GM12872 (cell line): ENCODE measurements around the gene ATP2C2.

Source experiments
- TF ChIP-seq, protein P1 (sequence below): IDR thresholded peaks from 3 replicates; pipeline ENCODE4 v1.5.1; 2011; ENCODE audit warnings: low read depth, mild to moderate bottlenecking, low read length, moderate library complexity; ENCODE audit not compliant: insufficient read depth

ATP2C2 gene

DNA sequence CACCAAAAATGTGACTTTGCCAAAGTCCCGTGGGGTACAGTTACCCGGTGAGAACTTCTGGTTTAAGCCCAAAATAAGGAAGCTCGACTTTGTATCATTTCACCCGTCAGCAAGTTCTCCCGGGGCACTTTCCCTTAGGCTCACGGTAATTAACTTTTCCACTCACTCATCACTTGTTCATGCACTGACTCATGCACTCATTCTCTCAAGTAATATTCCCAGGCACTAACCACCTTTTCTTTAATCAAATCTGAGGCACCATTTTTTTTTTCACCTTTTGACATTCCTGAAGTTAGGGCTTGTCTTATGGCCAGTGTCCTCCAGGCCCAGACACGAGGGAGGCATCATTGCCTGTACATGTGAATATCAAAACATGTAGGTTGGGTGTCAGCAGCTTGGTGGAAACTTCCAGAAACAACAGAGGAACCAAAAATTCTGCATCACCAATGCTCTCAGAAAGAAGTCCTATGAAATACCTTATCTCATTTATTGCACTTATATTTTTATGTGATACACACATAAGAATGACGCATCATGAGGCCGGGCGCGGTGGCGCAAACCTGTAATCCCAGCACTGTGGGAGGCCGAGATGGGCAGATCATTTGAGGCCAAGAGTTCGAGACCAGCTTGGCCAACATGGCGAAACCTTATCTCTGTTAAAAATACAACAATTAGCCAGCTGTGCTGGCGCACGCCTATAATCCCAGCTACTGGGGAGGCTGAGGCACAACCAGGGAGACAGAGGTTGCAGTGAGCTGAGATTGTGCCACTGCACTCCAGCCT lies 36.1 kb upstream of the ATP2C2 start:
- TF ChIP-seq, protein P1, sequence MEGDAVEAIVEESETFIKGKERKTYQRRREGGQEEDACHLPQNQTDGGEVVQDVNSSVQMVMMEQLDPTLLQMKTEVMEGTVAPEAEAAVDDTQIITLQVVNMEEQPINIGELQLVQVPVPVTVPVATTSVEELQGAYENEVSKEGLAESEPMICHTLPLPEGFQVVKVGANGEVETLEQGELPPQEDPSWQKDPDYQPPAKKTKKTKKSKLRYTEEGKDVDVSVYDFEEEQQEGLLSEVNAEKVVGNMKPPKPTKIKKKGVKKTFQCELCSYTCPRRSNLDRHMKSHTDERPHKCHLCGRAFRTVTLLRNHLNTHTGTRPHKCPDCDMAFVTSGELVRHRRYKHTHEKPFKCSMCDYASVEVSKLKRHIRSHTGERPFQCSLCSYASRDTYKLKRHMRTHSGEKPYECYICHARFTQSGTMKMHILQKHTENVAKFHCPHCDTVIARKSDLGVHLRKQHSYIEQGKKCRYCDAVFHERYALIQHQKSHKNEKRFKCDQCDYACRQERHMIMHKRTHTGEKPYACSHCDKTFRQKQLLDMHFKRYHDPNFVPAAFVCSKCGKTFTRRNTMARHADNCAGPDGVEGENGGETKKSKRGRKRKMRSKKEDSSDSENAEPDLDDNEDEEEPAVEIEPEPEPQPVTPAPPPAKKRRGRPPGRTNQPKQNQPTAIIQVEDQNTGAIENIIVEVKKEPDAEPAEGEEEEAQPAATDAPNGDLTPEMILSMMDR = no peak

DNA sequence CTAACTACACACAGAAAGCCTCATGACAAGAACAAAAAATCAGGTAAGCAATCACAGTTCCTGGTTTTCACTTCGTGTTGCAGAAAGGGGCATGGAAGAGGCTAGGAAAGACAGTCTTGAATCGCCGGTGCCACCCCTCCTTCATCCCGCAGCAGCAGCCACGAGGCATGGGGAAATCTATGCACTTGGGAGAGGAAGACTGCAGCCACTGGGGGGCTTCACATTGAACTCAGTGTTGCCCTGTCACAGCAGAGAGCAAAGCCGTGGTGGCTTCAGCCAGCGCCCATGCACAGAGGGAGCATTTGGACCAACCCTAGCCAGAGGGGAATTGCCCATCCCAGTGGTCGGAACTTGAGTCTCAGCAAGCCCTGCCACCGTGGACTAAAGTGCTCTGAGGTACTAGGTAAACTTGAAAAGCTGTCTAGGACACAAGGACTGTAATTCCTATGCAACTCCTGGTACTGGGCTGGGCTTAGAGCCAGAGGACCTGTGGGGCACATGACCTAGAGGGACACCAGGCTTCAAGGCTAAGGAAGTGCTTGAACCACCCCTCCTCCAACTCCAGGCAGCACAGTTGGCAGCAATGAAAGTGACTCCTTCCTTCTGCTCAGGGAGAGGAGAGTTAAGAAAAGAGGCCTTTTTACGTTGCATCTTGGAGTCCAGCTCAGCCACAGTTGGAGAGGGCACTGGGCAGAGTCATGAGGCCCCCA lies 35.2 kb upstream of the ATP2C2 start:
- TF ChIP-seq, protein P1 = no peak

DNA sequence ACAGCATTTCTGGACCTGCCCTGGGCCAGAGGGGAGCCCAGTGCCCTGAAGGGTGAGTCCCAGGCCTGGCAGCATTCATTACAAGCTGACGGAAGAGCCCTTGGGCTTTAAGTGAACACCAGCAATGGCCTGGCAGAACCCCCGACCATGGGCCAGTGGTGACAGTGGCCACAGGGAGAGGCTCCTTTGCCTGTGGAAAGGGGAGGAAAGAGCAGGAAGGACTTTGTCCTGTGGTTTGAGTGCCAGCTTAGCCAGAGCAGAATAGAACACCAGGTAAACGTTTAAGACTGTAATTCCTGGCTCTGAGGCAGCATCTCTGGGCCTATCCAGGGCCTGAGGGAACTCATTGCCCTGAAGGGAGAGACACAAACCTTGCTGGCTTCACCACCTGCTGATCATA lies 34.3 kb upstream of the ATP2C2 start:
- TF ChIP-seq, protein P1 = no peak

DNA sequence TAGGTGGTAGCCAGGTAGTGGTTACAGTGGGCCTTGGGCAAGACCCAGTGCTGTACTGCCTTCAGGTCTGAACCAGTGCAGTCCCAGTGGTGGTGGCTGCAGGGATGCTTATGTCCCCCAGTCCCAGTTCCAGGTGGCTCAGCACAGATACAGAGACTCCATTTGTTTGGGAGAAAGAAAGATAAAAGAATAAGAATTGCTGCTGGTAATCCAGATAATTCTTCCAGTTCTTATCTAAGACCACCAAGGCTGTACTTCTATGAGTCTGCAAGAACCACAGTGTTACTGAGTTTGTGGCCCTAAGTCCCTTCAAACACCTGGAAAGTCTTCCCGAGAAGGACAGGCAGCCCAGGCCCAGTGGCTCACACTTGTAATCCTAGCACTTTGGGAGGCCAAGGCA lies 33.9 kb upstream of the ATP2C2 start:
- TF ChIP-seq, protein P1 = no peak

DNA sequence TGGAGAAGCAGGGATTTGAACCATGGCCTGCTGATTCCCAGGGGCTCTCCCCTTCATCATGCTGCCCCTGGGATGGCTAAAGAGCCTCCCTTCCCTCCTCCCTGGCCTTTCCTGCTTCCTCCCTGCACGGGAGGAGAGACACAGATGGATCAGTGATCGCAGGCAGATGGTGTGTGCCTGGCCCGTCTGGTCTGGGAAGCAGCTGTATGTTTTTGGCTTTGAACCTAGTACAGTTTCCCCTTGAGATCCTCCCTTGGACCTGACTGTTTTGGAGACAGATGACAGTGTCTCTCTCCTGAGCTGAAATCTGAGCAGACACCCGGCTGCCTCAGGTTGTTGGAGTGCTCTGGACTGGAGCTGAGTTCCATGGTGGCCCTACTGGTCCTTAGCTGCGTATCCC lies 29.0 kb upstream of the ATP2C2 start:
- TF ChIP-seq, protein P1 = no peak

DNA sequence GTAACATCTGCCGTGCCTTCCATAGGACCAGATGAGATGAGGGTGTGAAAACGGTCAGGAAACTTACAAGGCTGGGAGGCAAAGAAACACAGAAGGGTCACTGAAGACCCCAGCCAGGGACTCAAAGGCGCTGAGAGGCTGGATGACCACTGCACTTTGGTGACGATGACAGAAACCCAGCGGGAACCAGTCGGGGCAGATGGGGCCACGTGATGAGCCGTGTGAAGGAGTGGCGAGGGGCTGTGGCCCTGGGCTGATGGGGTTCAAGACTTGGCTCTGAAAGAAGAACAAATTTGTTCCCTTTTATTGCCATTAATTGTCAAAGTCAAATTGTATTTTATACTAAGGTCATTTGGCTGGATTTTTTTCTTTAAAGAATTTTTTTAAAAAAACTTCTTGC lies 28.6 kb upstream of the ATP2C2 start:
- TF ChIP-seq, protein P1 = no peak

DNA sequence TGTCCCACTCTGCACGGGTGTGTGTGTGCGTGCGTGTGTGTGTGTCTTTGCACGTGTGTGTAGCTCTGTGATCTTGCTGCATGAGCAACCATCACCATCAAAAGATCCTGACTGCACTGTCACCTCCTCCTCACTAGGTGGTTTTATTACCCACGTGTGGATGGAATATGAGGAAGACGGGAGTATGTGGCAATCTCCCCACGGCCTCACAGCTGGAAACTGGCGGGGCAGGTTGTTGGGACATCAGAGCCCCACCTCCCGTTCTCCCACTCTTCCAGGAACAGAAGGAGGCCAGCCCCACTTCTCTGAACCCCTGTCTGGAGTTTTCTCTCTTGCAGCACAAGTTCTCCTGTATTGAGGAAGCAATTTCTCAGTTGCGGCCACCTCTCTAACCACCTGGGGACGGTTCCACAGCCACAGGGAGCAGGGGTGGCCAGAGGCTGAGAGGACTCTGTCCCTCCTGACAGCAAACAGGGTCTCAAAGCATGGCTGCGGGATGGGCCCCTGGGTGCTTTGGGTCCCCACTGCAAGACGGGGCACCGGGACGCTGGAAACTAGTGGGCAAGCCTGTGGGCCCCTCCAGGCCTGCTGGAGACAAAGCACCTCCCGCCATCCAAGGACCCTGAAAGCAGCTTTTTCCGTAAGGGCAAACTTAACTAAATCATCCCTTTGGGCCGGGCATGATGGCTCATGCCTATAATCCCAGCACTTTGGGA lies 27.9 kb upstream of the ATP2C2 start:
- TF ChIP-seq, protein P1 = no peak
